AG04449 (cell line): ENCODE results near the gene ZGLP1.

Experiments used
- CTCF ChIA-PET: fragments of 350-600 bp; formaldehyde crosslinking; extraction: SDS; loops from one replicate; lab custom pipeline; 2021; ENCODE audit warnings: antibody characterized with exemption; lab: Yijun Ruan, JAX
- POLR2A ChIA-PET: fragments of 400-600, 350-600 bp; formaldehyde crosslinking; extraction: SDS; loops from one replicate; lab custom pipeline; 2020; ENCODE audit warnings: antibody characterized with exemption, inconsistent platforms; lab: Yijun Ruan, JAX
- DNase-seq: peaks from one replicate; pipeline ENCODE4 v3.0.0-alpha.2; 2010; ENCODE audit warnings: low read depth, low spot score
- H3K4me3 ChIP-seq: 2 replicates; pipeline ENCODE4 v1.5.1; 2011; ENCODE audit warnings: low read depth, mild to moderate bottlenecking, control low read depth, low read length
- CTCF ChIP-seq: IDR thresholded peaks from one replicate; pipeline ENCODE4 v1.5.1; 2011; ENCODE audit warnings: mild to moderate bottlenecking, moderate library complexity, low read length, control low read depth, inconsistent platforms; ENCODE audit not compliant: insufficient read depth; ENCODE audit errors: missing control alignments

The ZGLP1 gene

GRCh38 chr19:10292789-10293636 is 16.6 kb downstream of the ZGLP1 start:
- DNase-seq: no peak
- POLR2A ChIA-PET: interaction anchor here (1.5 to 2.1 kb wide), 2 partner anchors 13 to 41 kb away, joined by 4 to 10 read pairs; partner anchors contain the start of gene RAVER1
- H3K4me3 ChIP-seq: peak overlapping the region; percentile 60
- CTCF ChIA-PET: interaction anchor here (1.1 to 1.7 kb wide), 5 partner anchors 12 to 96 kb away, joined by 4 to 9 read pairs (median 6); no protein-coding TSS in a partner anchor
- no peak for TF ChIP-seq CTCF

- no peak for TF ChIP-seq CTCF
- ChIA-PET CTCF (interaction anchor here (1.1 to 1.7 kb wide), 5 partner anchors 13 to 97 kb away, joined by 4 to 9 read pairs (median 6); no protein-coding TSS in a partner anchor), POLR2A (interaction anchor here (1.5 to 2.1 kb wide), 3 partner anchors 14 to 42 kb away, joined by 4 to 10 read pairs (median 6); partner anchors contain the start of gene RAVER1)
- H3K4me3 ChIP-seq: peak overlapping the region; percentile 60
- DNase-seq: no peak
Measured at GRCh38 chr19:10292206-10292788, 17.3 kb downstream of the ZGLP1 start.

- CTCF ChIA-PET: interaction anchor here (0.7 to 1.7 kb wide), 7 partner anchors 14 to 97 kb away, joined by 3 to 9 read pairs (median 5); no protein-coding TSS in a partner anchor
- peak overlapping the region; percentile 60 for H3K4me3 ChIP-seq
- POLR2A ChIA-PET: interaction anchor here (0.5 to 2.1 kb wide), 7 partner anchors 14 to 112 kb away, joined by 3 to 10 read pairs (median 4); partner anchors contain the start of genes CDC37, RAVER1 and TYK2
- DNase-seq: no peak
- TF ChIP-seq CTCF: no peak
Measured at GRCh38 chr19:10291554-10292205, 17.9 kb downstream of the ZGLP1 start.

- no peak for TF ChIP-seq CTCF
- ChIA-PET CTCF (interaction anchor here (0.7 to 1.7 kb wide), 6 partner anchors 14 to 41 kb away, joined by 3 to 9 read pairs (median 4); no protein-coding TSS in a partner anchor), POLR2A (interaction anchor here (0.5 to 2.1 kb wide), 8 partner anchors 14 to 197 kb away, joined by 3 to 10 read pairs (median 4); partner anchors contain the start of genes CDC37, RAVER1 and TYK2)
- H3K4me3 ChIP-seq: peak overlapping the region; percentile 60
- no peak for DNase-seq
Measured at GRCh38 chr19:10290876-10291553, 18.6 kb downstream of the ZGLP1 start.

GRCh38 chr19:10290357-10290875 is 19.2 kb downstream of the ZGLP1 start:
- H3K4me3 ChIP-seq: peak overlapping the region; percentile 60
- no peak for TF ChIP-seq CTCF
- DNase-seq: no peak
- CTCF ChIA-PET: interaction anchor here (1.2 to 2.4 kb wide), 5 partner anchors 10 to 31 kb away, joined by 3 to 22 read pairs (median 6); partner anchors contain the start of gene ICAM1
- POLR2A ChIA-PET: interaction anchor here (0.5 to 2.3 kb wide), 8 partner anchors 8 to 197 kb away, joined by 3 to 15 read pairs (median 5); partner anchors contain the start of genes RAVER1 and TYK2
